HEK293 (cell line): ENCODE results near the gene WDFY2.

ENCODE experiments used
- KLF1 ChIP-seq: fragments of 450-650 bp; formaldehyde crosslinking; IDR thresholded peaks from 2 replicates; pipeline ENCODE4 v1.5.1; 2016; ENCODE audit warnings: missing biosample characterization, missing genetic modification characterization
- KLF7 ChIP-seq: fragments of 450-650 bp; formaldehyde crosslinking; IDR thresholded peaks from 2 replicates; pipeline ENCODE4 v1.5.1; 2016; ENCODE audit warnings: missing biosample characterization, missing genetic modification characterization, borderline replicate concordance
- OSR2 ChIP-seq: fragments of 450-650 bp; formaldehyde crosslinking; IDR thresholded peaks from 2 replicates; pipeline ENCODE4 v1.5.1; 2016; ENCODE audit warnings: missing biosample characterization, missing genetic modification characterization
- OVOL3 ChIP-seq: fragments of 450-650 bp; formaldehyde crosslinking; IDR thresholded peaks from 2 replicates; pipeline ENCODE4 v1.5.1; 2016; ENCODE audit warnings: missing biosample characterization, missing genetic modification characterization
- SP2 ChIP-seq: fragments of 450-650 bp; formaldehyde crosslinking; IDR thresholded peaks from 2 replicates; pipeline ENCODE4 v1.5.1; 2016; ENCODE audit warnings: missing biosample characterization, missing genetic modification characterization
- SP3 ChIP-seq: fragments of 450-650 bp; formaldehyde crosslinking; IDR thresholded peaks from 2 replicates; pipeline ENCODE4 v1.5.1; 2016; ENCODE audit warnings: missing biosample characterization, missing genetic modification characterization
- SP7 ChIP-seq: fragments of 450-650 bp; formaldehyde crosslinking; IDR thresholded peaks from 2 replicates; pipeline ENCODE4 v1.5.1; 2016; ENCODE audit warnings: missing biosample characterization, missing genetic modification characterization
- ZFP69B ChIP-seq: fragments of 450-650 bp; formaldehyde crosslinking; IDR thresholded peaks from 2 replicates; pipeline ENCODE4 v1.5.1; 2016; ENCODE audit warnings: missing biosample characterization, missing genetic modification characterization
- ZNF184 ChIP-seq: fragments of 450-650 bp; IDR thresholded peaks from 2 replicates; pipeline ENCODE4 v1.5.1; 2018; ENCODE audit warnings: missing biosample characterization, mild to moderate bottlenecking, missing genetic modification characterization
- ZNF214 ChIP-seq: fragments of 450-650 bp; formaldehyde crosslinking; IDR thresholded peaks from 2 replicates; pipeline ENCODE4 v1.5.1; 2017; ENCODE audit warnings: missing biosample characterization, mild to moderate bottlenecking, missing genetic modification characterization, borderline replicate concordance
- ZNF341 ChIP-seq: fragments of 450-650 bp; formaldehyde crosslinking; IDR thresholded peaks from 2 replicates; pipeline ENCODE4; 2016; ENCODE audit warnings: low read depth, missing biosample characterization, missing genetic modification characterization
- ZNF501 ChIP-seq: fragments of 450-650 bp; formaldehyde crosslinking; IDR thresholded peaks from 2 replicates; pipeline ENCODE4 v1.5.1; 2016; ENCODE audit warnings: missing biosample characterization, missing genetic modification characterization
- ZNF521 ChIP-seq: fragments of 450-650 bp; formaldehyde crosslinking; IDR thresholded peaks from 2 replicates; pipeline ENCODE4 v1.5.1; 2017; ENCODE audit warnings: missing biosample characterization, mild to moderate bottlenecking, missing genetic modification characterization
- ZNF530 ChIP-seq: fragments of 450-650 bp; formaldehyde crosslinking; IDR thresholded peaks from 2 replicates; pipeline ENCODE4 v1.5.1; 2016; ENCODE audit warnings: low read depth, missing biosample characterization, missing genetic modification characterization
- ZNF558 ChIP-seq: fragments of 450-650 bp; formaldehyde crosslinking; IDR thresholded peaks from 2 replicates; pipeline ENCODE4 v1.5.1; 2016; ENCODE audit warnings: missing biosample characterization, missing genetic modification characterization
- ZNF560 ChIP-seq: fragments of 450-650 bp; formaldehyde crosslinking; IDR thresholded peaks from 2 replicates; pipeline ENCODE4 v1.5.1; 2017; ENCODE audit warnings: missing biosample characterization, missing genetic modification characterization, borderline replicate concordance
- ZNF596 ChIP-seq: fragments of 450-650 bp; IDR thresholded peaks from 2 replicates; pipeline ENCODE4 v1.5.0; 2018; ENCODE audit warnings: missing biosample characterization, mild to moderate bottlenecking, missing genetic modification characterization, moderate library complexity
- ZNF600 ChIP-seq: fragments of 450-650 bp; formaldehyde crosslinking; IDR thresholded peaks from 2 replicates; pipeline ENCODE4 v1.5.1; 2016; ENCODE audit warnings: missing biosample characterization, missing genetic modification characterization
- ZNF660 ChIP-seq: fragments of 450-650 bp; IDR thresholded peaks from 2 replicates; pipeline ENCODE4 v1.5.1; 2018; ENCODE audit warnings: missing biosample characterization, mild to moderate bottlenecking, missing genetic modification characterization
- ZNF670 ChIP-seq: fragments of 450-650 bp; formaldehyde crosslinking; IDR thresholded peaks from 2 replicates; pipeline ENCODE4 v1.5.1; 2016; ENCODE audit warnings: missing biosample characterization, missing genetic modification characterization, low read depth
- ZNF677 ChIP-seq: fragments of 450-650 bp; IDR thresholded peaks from 2 replicates; pipeline ENCODE4 v1.5.0; 2018; ENCODE audit warnings: missing biosample characterization, mild to moderate bottlenecking, missing genetic modification characterization, moderate library complexity
- ZNF707 ChIP-seq: fragments of 450-650 bp; formaldehyde crosslinking; IDR thresholded peaks from 2 replicates; pipeline ENCODE4 v1.5.1; 2016; ENCODE audit warnings: missing biosample characterization, missing genetic modification characterization
- ZNF747 ChIP-seq: fragments of 450-650 bp; formaldehyde crosslinking; IDR thresholded peaks from 2 replicates; pipeline ENCODE4 v1.5.1; 2016; ENCODE audit warnings: missing biosample characterization, missing genetic modification characterization
- ZNF768 ChIP-seq: fragments of 450-650 bp; formaldehyde crosslinking; IDR thresholded peaks from 2 replicates; pipeline ENCODE4 v1.5.1; 2018; ENCODE audit warnings: missing biosample characterization, mild to moderate bottlenecking, missing genetic modification characterization
- TF ChIP-seq, protein P1 (sequence below): fragments of 450-650 bp; formaldehyde crosslinking; IDR thresholded peaks from 2 replicates; pipeline ENCODE4 v1.5.1; 2017; ENCODE audit warnings: missing biosample characterization, missing genetic modification characterization
- TF ChIP-seq, protein P2 (sequence below): fragments of 450-650 bp; formaldehyde crosslinking; IDR thresholded peaks from 2 replicates; pipeline ENCODE4 v1.5.1; 2016; ENCODE audit warnings: missing biosample characterization, missing genetic modification characterization
- TF ChIP-seq, protein P3 (sequence below): fragments of 450-650 bp; formaldehyde crosslinking; IDR thresholded peaks from 2 replicates; pipeline ENCODE4 v1.5.1; 2016; ENCODE audit warnings: missing biosample characterization, missing genetic modification characterization

The WDFY2 gene

DNA sequence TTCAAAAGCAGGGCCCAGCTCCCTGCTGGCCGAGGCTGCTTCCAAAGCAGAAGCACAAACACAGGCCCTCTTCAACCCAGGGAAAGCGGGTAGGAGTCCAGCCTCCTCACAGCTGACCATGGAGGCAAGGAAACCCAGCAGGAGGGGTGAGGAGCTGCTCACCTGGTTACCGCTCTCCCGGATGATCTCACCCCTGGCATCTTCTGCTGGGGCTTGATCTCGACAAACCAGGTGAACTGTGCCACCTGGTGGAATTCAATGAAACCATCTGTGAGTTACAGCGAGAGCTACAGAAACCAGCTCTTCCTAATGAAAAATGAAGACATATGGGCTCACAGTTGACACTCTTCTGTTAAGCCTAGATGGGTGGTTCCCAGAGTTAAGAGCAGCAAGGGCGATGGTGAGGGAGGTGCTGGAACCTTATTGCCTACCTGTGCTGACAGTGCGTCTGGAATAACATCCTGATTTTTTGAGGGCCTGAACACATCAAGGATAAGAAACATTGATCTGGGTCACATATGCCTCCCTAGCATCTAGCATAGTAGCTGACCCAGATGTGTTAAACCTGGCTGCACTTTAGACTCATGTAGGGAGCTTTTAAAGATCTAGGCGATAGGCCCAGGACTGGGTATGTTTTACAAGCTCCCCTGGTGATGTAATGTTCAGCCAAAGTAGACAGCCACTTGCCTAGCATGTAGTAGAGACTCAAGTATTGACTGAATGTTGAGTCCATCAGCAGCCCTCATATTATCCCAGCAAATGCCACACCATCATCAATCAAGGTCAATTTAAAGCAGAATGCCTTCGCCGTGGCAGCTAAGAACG lies 213.6 kb downstream of the WDFY2 start (continued):
- no peak for TF ChIP-seq ZNF214 (tag by site-specific recombination)
- TF ChIP-seq, protein P1, sequence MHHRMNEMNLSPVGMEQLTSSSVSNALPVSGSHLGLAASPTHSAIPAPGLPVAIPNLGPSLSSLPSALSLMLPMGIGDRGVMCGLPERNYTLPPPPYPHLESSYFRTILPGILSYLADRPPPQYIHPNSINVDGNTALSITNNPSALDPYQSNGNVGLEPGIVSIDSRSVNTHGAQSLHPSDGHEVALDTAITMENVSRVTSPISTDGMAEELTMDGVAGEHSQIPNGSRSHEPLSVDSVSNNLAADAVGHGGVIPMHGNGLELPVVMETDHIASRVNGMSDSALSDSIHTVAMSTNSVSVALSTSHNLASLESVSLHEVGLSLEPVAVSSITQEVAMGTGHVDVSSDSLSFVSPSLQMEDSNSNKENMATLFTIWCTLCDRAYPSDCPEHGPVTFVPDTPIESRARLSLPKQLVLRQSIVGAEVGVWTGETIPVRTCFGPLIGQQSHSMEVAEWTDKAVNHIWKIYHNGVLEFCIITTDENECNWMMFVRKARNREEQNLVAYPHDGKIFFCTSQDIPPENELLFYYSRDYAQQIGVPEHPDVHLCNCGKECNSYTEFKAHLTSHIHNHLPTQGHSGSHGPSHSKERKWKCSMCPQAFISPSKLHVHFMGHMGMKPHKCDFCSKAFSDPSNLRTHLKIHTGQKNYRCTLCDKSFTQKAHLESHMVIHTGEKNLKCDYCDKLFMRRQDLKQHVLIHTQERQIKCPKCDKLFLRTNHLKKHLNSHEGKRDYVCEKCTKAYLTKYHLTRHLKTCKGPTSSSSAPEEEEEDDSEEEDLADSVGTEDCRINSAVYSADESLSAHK (tag by site-specific recombination), result no peak
- no peak for TF ChIP-seq ZNF707 (tag by site-specific recombination)
- TF ChIP-seq, protein P2, sequence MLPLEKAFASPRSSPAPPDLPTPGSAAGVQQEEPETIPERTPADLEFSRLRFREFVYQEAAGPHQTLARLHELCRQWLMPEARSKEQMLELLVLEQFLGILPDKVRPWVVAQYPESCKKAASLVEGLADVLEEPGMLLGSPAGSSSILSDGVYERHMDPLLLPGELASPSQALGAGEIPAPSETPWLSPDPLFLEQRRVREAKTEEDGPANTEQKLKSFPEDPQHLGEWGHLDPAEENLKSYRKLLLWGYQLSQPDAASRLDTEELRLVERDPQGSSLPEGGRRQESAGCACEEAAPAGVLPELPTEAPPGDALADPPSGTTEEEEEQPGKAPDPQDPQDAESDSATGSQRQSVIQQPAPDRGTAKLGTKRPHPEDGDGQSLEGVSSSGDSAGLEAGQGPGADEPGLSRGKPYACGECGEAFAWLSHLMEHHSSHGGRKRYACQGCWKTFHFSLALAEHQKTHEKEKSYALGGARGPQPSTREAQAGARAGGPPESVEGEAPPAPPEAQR (tag by site-specific recombination), result no peak
- no peak for TF ChIP-seq ZNF558
- TF ChIP-seq, protein P3, sequence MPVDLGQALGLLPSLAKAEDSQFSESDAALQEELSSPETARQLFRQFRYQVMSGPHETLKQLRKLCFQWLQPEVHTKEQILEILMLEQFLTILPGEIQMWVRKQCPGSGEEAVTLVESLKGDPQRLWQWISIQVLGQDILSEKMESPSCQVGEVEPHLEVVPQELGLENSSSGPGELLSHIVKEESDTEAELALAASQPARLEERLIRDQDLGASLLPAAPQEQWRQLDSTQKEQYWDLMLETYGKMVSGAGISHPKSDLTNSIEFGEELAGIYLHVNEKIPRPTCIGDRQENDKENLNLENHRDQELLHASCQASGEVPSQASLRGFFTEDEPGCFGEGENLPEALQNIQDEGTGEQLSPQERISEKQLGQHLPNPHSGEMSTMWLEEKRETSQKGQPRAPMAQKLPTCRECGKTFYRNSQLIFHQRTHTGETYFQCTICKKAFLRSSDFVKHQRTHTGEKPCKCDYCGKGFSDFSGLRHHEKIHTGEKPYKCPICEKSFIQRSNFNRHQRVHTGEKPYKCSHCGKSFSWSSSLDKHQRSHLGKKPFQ (tag by site-specific recombination), result no peak
- no peak for TF ChIP-seq KLF1 (tag by site-specific recombination)
- TF ChIP-seq ZNF747, result no peak
- TF ChIP-seq ZNF530 (tag by site-specific recombination), result no peak
- TF ChIP-seq ZFP69B (tag by site-specific recombination), result no peak
- TF ChIP-seq OVOL3 (tag by site-specific recombination), result no peak
- no peak for TF ChIP-seq KLF7 (tag by site-specific recombination)
- TF ChIP-seq ZNF660 (tag by site-specific recombination), result 0 out of 2 replicates have a peak, but pooled peaks have one; percentile 17
- TF ChIP-seq ZNF501 (tag by site-specific recombination), result 0 out of 2 replicates have a peak, but pooled peaks have one; percentile 32
- TF ChIP-seq ZNF521 (tag by site-specific recombination), result no peak
- no peak for TF ChIP-seq OSR2 (tag by site-specific recombination)
- no peak for TF ChIP-seq SP2
- TF ChIP-seq ZNF560 (tag by site-specific recombination), result no peak
- no peak for TF ChIP-seq ZNF677 (tag by site-specific recombination)
- TF ChIP-seq ZNF768 (tag by site-specific recombination), result no peak
- no peak for TF ChIP-seq ZNF596 (tag by site-specific recombination)
- TF ChIP-seq SP7, result no peak
- no peak for TF ChIP-seq ZNF184 (tag by site-specific recombination)
- no peak for TF ChIP-seq ZNF341
- peak; percentile 57; the same call in 1 of the 2 replicates for TF ChIP-seq ZNF600 (tag by site-specific recombination)
- TF ChIP-seq ZNF670 (tag by site-specific recombination), result no peak
- no peak for TF ChIP-seq SP3 (tag by site-specific recombination)
